ENCODE measurements around the gene POMT2. TPM values are rescaled to one million over a fixed set of nuclear protein-coding genes. Genes with fewer than 3 reads are reported as not detected.

POMT2 gene
- total and polyA plus RNA-seq, 11 donors = 7.0 to 27.6 (median 15.3) TPM

GRCh38 chr14:77325746-77326094 is 5.0 kb upstream of the POMT2 start:
- Histone ChIP-seq H3K4me1 (peaks cover 0 to 9% (median 5%) of the 10 kb centered on the region in 12 donors), H3K27me3 (no peaks in the 10 kb centered on the region), H3K4me3 (no peak overlapping the region), H3K36me3 (no peaks in the 10 kb centered on the region), H3K27ac (no peak overlapping the region), H3K9me3 (no peaks in the 10 kb centered on the region)
- no peak for DNase-seq
- WGBS, 4 donors = 89 to 94% (median 92%) methylated on average over 3 of the region's 3 CpGs; no CpG with 5 or more reads in 1 of the 4 donors
- intact Hi-C loops (cut with DNase I) = no loop called here
- no peak for ATAC-seq
- TF ChIP-seq POLR2A (IDR thresholded peaks at IDR 0.05) (no peak), CTCF (IDR thresholded peaks at IDR 0.05) (no peak)

DNA sequence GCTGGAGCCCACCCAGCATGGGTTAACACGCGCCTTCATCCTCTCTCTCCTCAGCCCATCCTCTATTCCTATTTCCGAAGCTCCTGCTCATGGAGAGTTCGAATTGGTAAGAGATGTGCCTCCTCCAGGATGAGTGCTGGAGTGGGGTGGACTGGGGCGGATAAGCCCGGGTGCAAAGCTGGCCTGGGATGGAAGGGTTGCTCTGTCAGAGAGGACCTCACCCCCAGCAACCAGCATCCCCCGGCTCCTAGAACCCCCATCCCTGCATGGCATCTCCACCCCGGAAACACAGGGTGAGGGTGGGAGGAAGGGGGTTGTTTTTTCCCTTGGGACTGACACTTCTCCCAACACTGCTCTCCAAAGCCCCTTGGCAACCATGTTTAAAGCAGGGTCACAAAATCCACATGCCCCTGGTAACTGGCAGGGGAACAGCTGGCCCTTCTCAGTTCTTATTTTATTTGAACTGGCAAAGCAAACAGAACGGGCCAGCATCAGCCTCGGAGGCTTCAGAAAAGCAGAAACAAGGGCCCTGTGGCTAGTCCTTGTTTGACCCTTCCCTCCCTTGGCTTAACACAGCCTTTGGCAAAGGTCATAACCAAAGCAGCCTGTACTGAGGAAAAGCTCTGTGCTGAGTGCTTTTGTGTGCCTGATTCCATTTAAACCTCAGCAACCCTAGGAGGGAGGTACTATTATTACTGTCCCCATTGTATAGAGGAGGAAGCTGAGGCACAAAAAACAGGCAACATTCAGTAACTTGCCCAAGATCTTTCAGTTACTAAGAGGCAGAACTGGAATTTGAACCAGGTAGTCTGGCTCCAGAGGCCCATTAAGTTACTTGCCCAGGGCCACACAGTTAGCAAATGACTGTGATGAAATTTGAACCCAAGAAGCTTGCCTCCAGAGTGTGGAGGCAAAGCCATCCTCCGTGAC is 4.4 kb upstream of the POMT2 start:
- no peaks in the 10 kb centered on the region for H3K36me3 ChIP-seq
- no peak for DNase-seq
- no peak for TF ChIP-seq POLR2A (IDR thresholded peaks at IDR 0.05)
- TF ChIP-seq CTCF (IDR thresholded peaks at IDR 0.05) = no peak
- H3K27me3 ChIP-seq = no peaks in the 10 kb centered on the region
- peaks cover 0 to 10% (median 5%) of the 10 kb centered on the region in 12 donors for H3K4me1 ChIP-seq
- H3K27ac ChIP-seq = no peak overlapping the region
- ATAC-seq = no peak
- H3K4me3 ChIP-seq = no peak overlapping the region
- intact Hi-C loops (cut with DNase I) = loop anchor here in 6 of 10 donors (5.0 kb wide), 2 partner anchors 52 to 132 kb away; partner anchors contain the start of genes AHSA1 (in 4 of the 6), SAMD15 (in 4 of the 6), TMED8 (in 4 of the 6) and VIPAS39 (in 4 of the 6)
- H3K9me3 ChIP-seq = no peaks in the 10 kb centered on the region
- WGBS, 4 donors = 84 to 93% (median 88%) methylated on average over 11 of the region's 11 CpGs

DNA sequence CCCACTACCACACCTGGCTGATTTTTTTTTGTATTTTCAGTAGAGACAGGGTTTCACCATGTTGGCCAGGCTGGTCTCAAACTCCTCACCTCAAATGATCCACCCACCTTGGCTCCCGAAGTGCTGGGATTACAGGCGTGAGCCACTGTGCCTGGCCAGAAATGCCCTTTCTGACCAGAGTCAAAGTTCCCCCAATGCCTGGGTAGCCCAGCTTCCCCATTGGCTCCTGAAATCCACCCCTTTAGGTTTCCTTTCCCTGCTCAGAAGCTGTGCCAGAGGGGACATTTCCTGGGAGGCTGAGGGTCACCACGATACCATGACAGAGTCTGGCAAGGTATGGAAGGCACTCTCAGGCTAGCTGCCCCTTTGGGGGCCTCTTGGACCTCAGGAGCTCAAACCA is 3.6 kb upstream of the POMT2 start:
- Histone ChIP-seq H3K36me3 (no peaks in the 10 kb centered on the region), H3K27ac (no peak overlapping the region), H3K4me3 (no peak overlapping the region), H3K27me3 (no peaks in the 10 kb centered on the region), H3K9me3 (no peaks in the 10 kb centered on the region), H3K4me1 (peaks cover 0 to 17% (median 11%) of the 10 kb centered on the region in 12 donors)
- intact Hi-C loops (cut with DNase I) = loop anchor here in 6 of 10 donors (5.0 kb wide), 2 partner anchors 53 to 133 kb away; partner anchors contain the start of genes AHSA1 (in 4 of the 6), SAMD15 (in 4 of the 6), TMED8 (in 4 of the 6) and VIPAS39 (in 4 of the 6)
- no peak for DNase-seq
- 92 to 98% (median 97%) methylated on average over 3 of the region's 3 CpGs for WGBS, 4 donors
- TF ChIP-seq CTCF (IDR thresholded peaks at IDR 0.05) (no peak), POLR2A (IDR thresholded peaks at IDR 0.05) (no peak)
- ATAC-seq = no peak

- DNase-seq = no peak
- WGBS, 4 donors = 91 to 98% (median 95%) methylated on average over 4 of the region's 4 CpGs
- intact Hi-C loops (cut with DNase I) = loop anchor here in 6 of 10 donors (5.0 kb wide), 2 partner anchors 54 to 134 kb away; partner anchors contain the start of genes AHSA1 (in 4 of the 6), SAMD15 (in 4 of the 6), TMED8 (in 4 of the 6) and VIPAS39 (in 4 of the 6)
Observed at GRCh38 chr14:77323571-77323970, 2.9 kb upstream of the POMT2 start.

More at GRCh38 chr14:77323571-77323970, 2.9 kb upstream of the POMT2 start:
- no peaks in the 10 kb centered on the region for H3K9me3 ChIP-seq
- no peaks in the 10 kb centered on the region for H3K27me3 ChIP-seq
- H3K4me3 ChIP-seq = no peak overlapping the region
- TF ChIP-seq CTCF (IDR thresholded peaks at IDR 0.05) (no peak), POLR2A (IDR thresholded peaks at IDR 0.05) (no peak)
- ATAC-seq = no peak
- H3K27ac ChIP-seq = no peak overlapping the region
- H3K4me1 ChIP-seq = peaks cover 0 to 21% (median 13%) of the 10 kb centered on the region in 12 donors
- H3K36me3 ChIP-seq = no peaks in the 10 kb centered on the region

Data from heart left ventricle (tissue), 16 donors.